Measurements from ENCODE around the gene MIX23. TPM values are rescaled to one million over a fixed set of nuclear protein-coding genes. Genes with fewer than 3 reads are reported as not detected.
A peak's percentile ranks its signal among the peaks of the same experiment; 100 is the strongest.

Gene MIX23
- polyA plus RNA-seq, 3 donors: 3.9 to 8.2 (median 5.2) TPM

DNA sequence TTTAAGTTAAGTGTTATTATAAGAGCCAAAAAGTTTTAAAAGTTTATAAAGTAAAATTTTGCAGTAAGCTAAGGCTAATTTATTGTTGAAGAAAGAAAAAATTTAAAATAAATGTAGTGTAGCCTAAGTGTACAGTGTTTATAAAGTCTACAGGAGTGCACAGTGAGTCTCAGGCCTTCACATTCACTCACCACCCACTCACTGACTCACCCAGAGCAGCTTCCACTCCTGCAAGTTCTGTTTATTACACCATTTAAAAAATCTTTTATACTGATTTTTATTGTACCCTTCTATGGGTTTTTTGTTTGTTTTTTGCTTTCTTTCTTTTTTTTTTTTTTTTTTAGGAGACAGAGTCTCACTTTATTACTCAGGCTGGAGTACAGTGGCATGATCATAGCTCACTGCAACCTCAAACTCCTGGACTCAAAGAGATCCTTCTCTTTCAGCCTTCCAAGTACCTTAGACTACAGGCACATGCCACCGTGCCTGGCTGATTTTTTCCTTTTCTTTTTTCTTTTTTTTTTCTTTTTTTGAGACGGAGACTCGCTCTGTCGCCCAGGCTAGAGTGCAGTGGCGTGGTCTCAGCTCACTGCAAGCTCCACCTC lies 32.1 kb downstream of the MIX23 start:
- no peak overlapping the region for H3K4me3 ChIP-seq (replicated peaks in 1 of 3; ENCODE audit: low read depth in 2 of 3, low read length in 3 of 3)
- no peak for DNase-seq

DNA sequence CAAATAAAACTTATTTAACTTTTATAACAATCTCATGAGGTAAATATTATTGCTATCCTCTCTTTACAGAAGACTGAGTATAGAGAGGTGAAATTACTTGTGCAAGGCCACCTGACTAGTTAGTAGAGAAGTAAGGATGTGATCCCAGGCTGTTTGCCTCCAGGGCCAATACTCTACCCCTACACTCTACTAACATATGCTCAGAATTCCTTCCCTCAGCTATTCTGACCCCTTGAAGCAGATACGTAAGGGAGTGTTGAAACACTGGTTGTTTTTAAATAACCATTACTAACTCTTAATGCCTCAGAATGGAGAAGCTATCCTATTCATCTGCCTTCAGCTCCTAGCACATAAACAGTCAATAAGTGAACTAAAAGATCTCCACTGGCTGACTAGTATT lies 33.9 kb downstream of the MIX23 start:
- H3K4me3 ChIP-seq (replicated peaks in 1 of 3; ENCODE audit: low read depth in 2 of 3, low read length in 3 of 3): no peak overlapping the region
- no peak for DNase-seq
- intact Hi-C loops (cut with micrococcal nuclease): no loop called here
- WGBS (ENCODE audit: insufficient coverage): no CpG with 5 or more reads among the region's 1 CpG
- peaks cover 3 to 16% of the 10 kb centered on the region in 2 donors for H3K36me3 ChIP-seq (replicated peaks in 1 of 2; ENCODE audit: control insufficient read depth in 1 of 2, insufficient read depth in 2 of 2, low read length in 2 of 2)
- no peaks in the 10 kb centered on the region for H3K27me3 ChIP-seq (ENCODE audit: control insufficient read depth in 2 of 2, insufficient read depth in 2 of 2, low read length in 2 of 2)
- Mint-ChIP-seq H3K4me1 (peaks cover 13% of the 10 kb centered on the region), H3K27me3 (ENCODE audit: low read depth in 3 of 3) (peaks cover 0 to 1% (median 0%) of the 10 kb centered on the region in 3 donors), H3K27ac (no peak overlapping the region), H3K4me3 (no peak overlapping the region), H3K36me3 (peaks cover 17 to 25% of the 10 kb centered on the region in 2 donors), H3K9me3 (peaks cover 0 to 6% (median 3%) of the 10 kb centered on the region in 7 donors)
- no peak overlapping the region for H3K4me2 ChIP-seq (replicated peaks; ENCODE audit: extremely low read depth, low read length, poor library complexity, severe bottlenecking)
- peaks cover 32% of the 10 kb centered on the region for H4K20me1 ChIP-seq (ENCODE audit: insufficient read depth, low read length)
- H3K79me2 ChIP-seq (ENCODE audit: insufficient read depth, low read length): peaks cover 27% of the 10 kb centered on the region
- H3K27ac ChIP-seq (ENCODE audit: low read depth in 1 of 2, low read length in 2 of 2): no peak overlapping the region
- H3K9ac ChIP-seq (ENCODE audit: insufficient read depth, low read length, poor library complexity, severe bottlenecking): no peak overlapping the region
- TF ChIP-seq, protein P1, sequence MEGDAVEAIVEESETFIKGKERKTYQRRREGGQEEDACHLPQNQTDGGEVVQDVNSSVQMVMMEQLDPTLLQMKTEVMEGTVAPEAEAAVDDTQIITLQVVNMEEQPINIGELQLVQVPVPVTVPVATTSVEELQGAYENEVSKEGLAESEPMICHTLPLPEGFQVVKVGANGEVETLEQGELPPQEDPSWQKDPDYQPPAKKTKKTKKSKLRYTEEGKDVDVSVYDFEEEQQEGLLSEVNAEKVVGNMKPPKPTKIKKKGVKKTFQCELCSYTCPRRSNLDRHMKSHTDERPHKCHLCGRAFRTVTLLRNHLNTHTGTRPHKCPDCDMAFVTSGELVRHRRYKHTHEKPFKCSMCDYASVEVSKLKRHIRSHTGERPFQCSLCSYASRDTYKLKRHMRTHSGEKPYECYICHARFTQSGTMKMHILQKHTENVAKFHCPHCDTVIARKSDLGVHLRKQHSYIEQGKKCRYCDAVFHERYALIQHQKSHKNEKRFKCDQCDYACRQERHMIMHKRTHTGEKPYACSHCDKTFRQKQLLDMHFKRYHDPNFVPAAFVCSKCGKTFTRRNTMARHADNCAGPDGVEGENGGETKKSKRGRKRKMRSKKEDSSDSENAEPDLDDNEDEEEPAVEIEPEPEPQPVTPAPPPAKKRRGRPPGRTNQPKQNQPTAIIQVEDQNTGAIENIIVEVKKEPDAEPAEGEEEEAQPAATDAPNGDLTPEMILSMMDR (IDR thresholded peaks at IDR 0.05): no peak
- H3K9me3 ChIP-seq (replicated peaks in 1 of 2; ENCODE audit: control insufficient read depth in 1 of 2, insufficient read depth in 1 of 2, low read length in 2 of 2): no peaks in the 10 kb centered on the region
- no peak overlapping the region for H2AFZ ChIP-seq (ENCODE audit: insufficient read depth, low read depth, low read length, poor library complexity, severe bottlenecking)
- H3K4me1 ChIP-seq (ENCODE audit: control insufficient read depth in 1 of 2, insufficient read depth in 2 of 2, low read length in 2 of 2): peaks cover 0 to 4% of the 10 kb centered on the region in 2 donors

More for the DNA sequence above, 32.1 kb downstream of the MIX23 start:
- H3K4me1 Mint-ChIP-seq: peaks cover 22% of the 10 kb centered on the region
- peaks cover 19% of the 10 kb centered on the region for H3K79me2 ChIP-seq (ENCODE audit: insufficient read depth, low read length)
- no peak overlapping the region for H3K9ac ChIP-seq (ENCODE audit: insufficient read depth, low read length, poor library complexity, severe bottlenecking)
- no peaks in the 10 kb centered on the region for H3K27me3 ChIP-seq (ENCODE audit: control insufficient read depth in 2 of 2, insufficient read depth in 2 of 2, low read length in 2 of 2)
- no peak overlapping the region for H3K4me3 Mint-ChIP-seq
- peaks cover 3 to 16% of the 10 kb centered on the region in 2 donors for H3K36me3 ChIP-seq (replicated peaks in 1 of 2; ENCODE audit: control insufficient read depth in 1 of 2, insufficient read depth in 2 of 2, low read length in 2 of 2)
- H3K4me1 ChIP-seq (ENCODE audit: control insufficient read depth in 1 of 2, insufficient read depth in 2 of 2, low read length in 2 of 2): peaks cover 9 to 13% of the 10 kb centered on the region in 2 donors
- intact Hi-C loops (cut with micrococcal nuclease): no loop called here
- H2AFZ ChIP-seq (ENCODE audit: insufficient read depth, low read depth, low read length, poor library complexity, severe bottlenecking): no peak overlapping the region
- H3K27me3 Mint-ChIP-seq (ENCODE audit: low read depth in 3 of 3): no peaks in the 10 kb centered on the region
- WGBS (ENCODE audit: insufficient coverage): 100% methylated on average over 1 of the region's 5 CpGs
- H3K27ac Mint-ChIP-seq: peak overlapping the region in 1 of 7 donors; percentile 25
- TF ChIP-seq, protein P1 (IDR thresholded peaks at IDR 0.05): no peak
- no peak overlapping the region for H3K27ac ChIP-seq (ENCODE audit: low read depth in 1 of 2, low read length in 2 of 2)
- peaks cover 22% of the 10 kb centered on the region for H4K20me1 ChIP-seq (ENCODE audit: insufficient read depth, low read length)
- no peaks in the 10 kb centered on the region for H3K9me3 ChIP-seq (replicated peaks in 1 of 2; ENCODE audit: control insufficient read depth in 1 of 2, insufficient read depth in 1 of 2, low read length in 2 of 2)
- H3K9me3 Mint-ChIP-seq: peaks cover 0 to 6% (median 3%) of the 10 kb centered on the region in 7 donors
- no peak overlapping the region for H3K4me2 ChIP-seq (replicated peaks; ENCODE audit: extremely low read depth, low read length, poor library complexity, severe bottlenecking)
- H3K36me3 Mint-ChIP-seq: peaks cover 12 to 25% of the 10 kb centered on the region in 2 donors

All from CD14-positive monocyte (primary cell).